Stomach (tissue), 9 donors: Measurements from ENCODE around the gene CRLF3. TPM values are rescaled to one million over a fixed set of nuclear protein-coding genes. Genes with fewer than 3 reads are reported as not detected.

Source experiments
- DNase-seq, 2 donors: peaks; one replicate each; pipeline versions ENCODE4 v3.0.0 to v3.0.0-alpha.2; 2013 to 2019
- H3K27ac ChIP-seq, 5 donors: fragments of 200-600 bp in 4 of 5; sonication (generic) in 4 of 5; one replicate each; pipeline ENCODE4 v1.5.1; 2013 to 2019; ENCODE audit warnings: mild to moderate bottlenecking in 1 of 5, moderate library complexity in 1 of 5
- H3K27me3 ChIP-seq, 3 donors: fragments of 200-600 bp; sonication (generic); one replicate each; pipeline ENCODE4 v1.5.1; 2017 to 2019; ENCODE audit warnings: mixed run types in 1 of 3
- H3K36me3 ChIP-seq, 4 donors: fragments of 200-600 bp; sonication (generic); 1 replicate in 3 of 4; 2 replicates in 1 of 4; pipeline ENCODE4 v1.5.1; 2016 to 2019
- H3K4me1 ChIP-seq, 4 donors: fragments of 200-600 bp; sonication (generic); one replicate each; pipeline ENCODE4 v1.5.1; 2016 to 2019
- H3K4me3 ChIP-seq, 4 donors: fragments of 200-600 bp; sonication (generic) in 3 of 4; one replicate each; pipeline ENCODE4 v1.5.1; 2016 to 2019; ENCODE audit warnings: mild to moderate bottlenecking in 1 of 4
- H3K9me3 ChIP-seq, 4 donors: fragments of 200-600 bp; sonication (generic); one replicate each; pipeline ENCODE4 v1.5.1; 2016 to 2019
- EP300 ChIP-seq: sonication (generic); formaldehyde crosslinking; IDR thresholded peaks from one replicate; pipeline ENCODE4 v1.6.1; 2017; ENCODE audit warnings: antibody characterized with exemption
- POLR2A ChIP-seq, 4 donors: fragments of 450-650 bp; IDR thresholded peaks; one replicate each; pipeline ENCODE4 v1.6.1; 2016; ENCODE audit warnings: antibody characterized with exemption in 4 of 4, control low read depth in 2 of 4, mild to moderate bottlenecking in 1 of 4, moderate library complexity in 1 of 4
- POLR2AphosphoS5 ChIP-seq, 3 donors: sonication (generic); formaldehyde crosslinking; IDR thresholded peaks; one replicate each; pipeline ENCODE4 v1.6.1; 2016; ENCODE audit warnings: antibody characterized with exemption in 3 of 3
- WGBS, 5 donors: extraction: QIAGEN DNeasy Blood & Tissue Kit in 3 of 5; methylation state at CpG; one replicate each; pipeline versions ENCODE4 v1.1.5 to v1.1.7; 2013 to 2018; 5-methylcytosine and 5-hydroxymethylcytosine counted together
- intact Hi-C: fragments of 100-400 bp; cut with DNase I; formaldehyde crosslinking; loops from one replicate; pipeline ENCODE4 v1.15.1; 2023; ENCODE audit warnings: low total_unique reads
- polyA plus RNA-seq, 3 donors: library from polyadenylated mRNA; stranded (reverse); fragments of 200-250 nt; gene quantifications; one replicate each; pipeline ENCODE4 v1.2.3, GENCODE V29; 2013
- total RNA-seq, 5 donors: library from RNA; depleted of rRNA; stranded (reverse); fragments of >200 nt; gene quantifications; one replicate each; pipeline versions ENCODE4 v1.1.0 to v1.2.3, GENCODE V29; 2014 to 2016
- TF ChIP-seq, protein P1 (sequence below), 7 experiments: fragments of 450-650 bp in 4 of 7; fragments of 200-600 bp in 3 of 7; sonication (generic) in 3 of 7; IDR thresholded peaks; one replicate each; pipeline ENCODE4 v1.5.1; 2016 to 2019; ENCODE audit warnings: antibody characterized with exemption in 7 of 7, control low read depth in 2 of 7, mild to moderate bottlenecking in 1 of 7
- donor health status: healthy with polysubstance abuse.
- donor health status: Bipolar disorder and iron deficiency.
- donor health status: healthy.

The CRLF3 gene
- total and polyA plus RNA-seq, 8 donors, result 1.7 to 15.2 (median 4.6) TPM

DNA sequence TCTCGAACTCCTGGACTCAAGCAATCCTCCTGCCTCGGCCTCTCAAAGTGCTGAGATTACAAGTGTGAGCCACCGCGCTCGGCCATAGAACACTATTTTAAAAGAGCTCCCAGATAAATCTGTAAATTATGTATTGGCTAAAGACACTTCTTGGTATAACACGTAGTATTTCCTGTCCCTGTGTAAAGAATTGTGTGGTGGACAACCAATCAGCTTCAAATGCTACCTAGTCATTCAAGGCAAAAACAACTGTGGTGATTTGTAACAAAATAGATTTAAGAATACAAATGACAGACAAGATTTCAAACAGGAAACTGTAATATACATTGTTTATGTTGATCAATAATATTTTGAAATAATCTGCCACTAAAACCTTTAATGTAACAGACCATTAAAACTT, 14.6 kb downstream of the CRLF3 start:
- no peaks in the 10 kb centered on the region for H3K9me3 ChIP-seq
- no peak overlapping the region for H3K4me3 ChIP-seq
- H3K36me3 ChIP-seq, result peaks cover 0 to 18% (median 9%) of the 10 kb centered on the region in 4 donors
- no peak for DNase-seq
- H3K4me1 ChIP-seq, result peaks cover 0 to 52% (median 2%) of the 10 kb centered on the region in 4 donors
- peak overlapping the region in 4 of 5 donors; percentile 29 to 80 (median 54) for H3K27ac ChIP-seq
- intact Hi-C loops, result no loop called here
- TF ChIP-seq, protein P1, sequence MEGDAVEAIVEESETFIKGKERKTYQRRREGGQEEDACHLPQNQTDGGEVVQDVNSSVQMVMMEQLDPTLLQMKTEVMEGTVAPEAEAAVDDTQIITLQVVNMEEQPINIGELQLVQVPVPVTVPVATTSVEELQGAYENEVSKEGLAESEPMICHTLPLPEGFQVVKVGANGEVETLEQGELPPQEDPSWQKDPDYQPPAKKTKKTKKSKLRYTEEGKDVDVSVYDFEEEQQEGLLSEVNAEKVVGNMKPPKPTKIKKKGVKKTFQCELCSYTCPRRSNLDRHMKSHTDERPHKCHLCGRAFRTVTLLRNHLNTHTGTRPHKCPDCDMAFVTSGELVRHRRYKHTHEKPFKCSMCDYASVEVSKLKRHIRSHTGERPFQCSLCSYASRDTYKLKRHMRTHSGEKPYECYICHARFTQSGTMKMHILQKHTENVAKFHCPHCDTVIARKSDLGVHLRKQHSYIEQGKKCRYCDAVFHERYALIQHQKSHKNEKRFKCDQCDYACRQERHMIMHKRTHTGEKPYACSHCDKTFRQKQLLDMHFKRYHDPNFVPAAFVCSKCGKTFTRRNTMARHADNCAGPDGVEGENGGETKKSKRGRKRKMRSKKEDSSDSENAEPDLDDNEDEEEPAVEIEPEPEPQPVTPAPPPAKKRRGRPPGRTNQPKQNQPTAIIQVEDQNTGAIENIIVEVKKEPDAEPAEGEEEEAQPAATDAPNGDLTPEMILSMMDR (IDR thresholded peaks at IDR 0.05), result no peak
- TF ChIP-seq EP300, result no peak
- 93 to 96% (median 94%) methylated on average over 6 of the region's 6 CpGs for WGBS, 5 donors
- no peaks in the 10 kb centered on the region for H3K27me3 ChIP-seq

DNA sequence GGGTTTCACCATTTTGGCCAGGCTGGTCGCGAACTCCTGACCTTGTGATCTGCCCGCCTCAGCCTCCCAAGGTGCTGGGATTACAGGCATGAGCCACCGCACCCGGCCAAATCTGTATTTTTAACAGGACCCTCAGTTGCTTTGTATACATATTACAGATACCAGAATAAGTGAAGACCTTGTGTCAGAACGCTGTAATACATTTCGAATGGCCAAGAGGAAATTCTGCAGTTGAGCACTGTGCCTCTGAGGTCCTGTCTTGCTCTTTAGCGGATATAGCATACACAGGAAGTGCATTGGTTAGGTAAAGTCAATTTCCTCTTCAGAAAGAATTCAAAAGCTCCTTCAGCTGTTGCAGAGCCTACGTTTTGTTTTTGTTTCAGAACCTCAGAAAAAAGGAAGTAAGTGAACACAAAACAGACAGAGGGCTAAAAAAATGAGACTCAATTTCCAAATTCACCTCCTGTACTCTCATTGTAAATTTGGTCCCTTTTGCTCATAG, 15.7 kb downstream of the CRLF3 start:
- intact Hi-C loops, result no loop called here
- DNase-seq, result peak in 1 of 2 donors; percentile 55
- TF ChIP-seq, protein P1 (IDR thresholded peaks at IDR 0.05), result no peak
- TF ChIP-seq POLR2AphosphoS5 (IDR thresholded peaks at IDR 0.05), result peak in 1 of 3 donors; percentile 8
- Histone ChIP-seq H3K27me3 (no peaks in the 10 kb centered on the region), H3K4me3 (no peak overlapping the region), H3K9me3 (no peaks in the 10 kb centered on the region), H3K27ac (peak overlapping the region in 4 of 5 donors; percentile 29 to 80 (median 55)), H3K4me1 (peaks cover 0 to 51% (median 2%) of the 10 kb centered on the region in 4 donors), H3K36me3 (peaks cover under 1 to 28% (median 18%) of the 10 kb centered on the region in 4 donors)
- 70 to 77% (median 75%) methylated on average over 9 of the region's 9 CpGs for WGBS, 5 donors

DNA sequence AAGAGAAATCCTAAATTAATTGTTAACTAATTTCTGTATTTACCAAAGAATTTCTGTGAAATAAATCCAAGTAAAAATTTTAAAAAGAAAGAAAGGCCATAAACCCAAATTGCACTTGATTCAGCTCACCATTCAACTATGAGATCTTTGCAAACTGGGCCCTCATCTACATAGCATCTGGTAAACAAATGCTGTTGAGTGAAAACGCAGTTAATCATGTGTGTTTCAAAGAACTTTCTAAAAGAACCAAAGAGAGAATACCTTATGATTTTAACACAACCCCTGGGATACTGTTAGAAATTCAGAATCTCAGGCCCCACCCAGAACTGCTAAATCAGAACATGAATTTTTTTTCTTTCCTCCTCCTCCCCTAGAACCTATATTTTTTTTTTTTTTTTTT, 16.6 kb downstream of the CRLF3 start:
- no peak for DNase-seq
- Histone ChIP-seq H3K4me3 (no peak overlapping the region), H3K4me1 (peaks cover 0 to 42% (median 2%) of the 10 kb centered on the region in 4 donors), H3K27me3 (no peaks in the 10 kb centered on the region), H3K36me3 (peaks cover 10 to 38% (median 28%) of the 10 kb centered on the region in 4 donors), H3K9me3 (no peaks in the 10 kb centered on the region), H3K27ac (no peak overlapping the region)
- TF ChIP-seq POLR2A (IDR thresholded peaks at IDR 0.05), result no peak
- TF ChIP-seq EP300, result no peak
- TF ChIP-seq POLR2AphosphoS5 (IDR thresholded peaks at IDR 0.05), result no peak
- TF ChIP-seq, protein P1 (IDR thresholded peaks at IDR 0.05), result no peak
- WGBS, 5 donors, result 78 to 92% (median 87%) methylated on average over 1 of the region's 1 CpG
- intact Hi-C loops, result no loop called here

DNA sequence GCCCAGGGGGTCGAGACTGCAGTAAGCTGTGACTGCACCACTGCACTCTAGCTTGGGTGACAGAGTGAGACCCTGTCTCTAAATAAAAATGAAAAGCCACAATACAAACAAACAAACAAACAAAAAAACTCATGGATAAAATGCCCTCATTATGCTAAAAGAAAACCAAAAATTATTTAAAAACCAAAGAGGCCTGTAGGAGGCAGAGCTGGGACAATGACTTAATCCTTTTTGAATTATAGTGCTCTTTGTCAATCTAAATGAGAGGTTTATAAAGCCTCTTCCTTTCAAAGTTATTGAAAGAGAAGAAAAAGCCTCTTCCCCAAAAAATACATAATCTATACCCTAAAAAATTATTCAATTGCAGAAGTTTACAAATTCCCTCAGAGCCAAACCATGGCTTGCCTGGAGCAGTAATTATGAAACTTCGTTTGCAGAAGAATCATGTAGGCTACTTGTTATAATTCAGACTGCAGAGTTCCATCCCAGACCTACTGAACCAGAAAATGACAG, 18.5 kb downstream of the CRLF3 start:
- H3K27ac ChIP-seq, result no peak overlapping the region
- H3K4me1 ChIP-seq, result peaks cover 0 to 37% (median 2%) of the 10 kb centered on the region in 4 donors
- H3K27me3 ChIP-seq, result no peaks in the 10 kb centered on the region
- WGBS, 5 donors, result 88 to 95% (median 91%) methylated on average over 2 of the region's 2 CpGs
- no peaks in the 10 kb centered on the region for H3K9me3 ChIP-seq
- no peak overlapping the region for H3K4me3 ChIP-seq
- intact Hi-C loops, result no loop called here
- no peak for DNase-seq
- TF ChIP-seq, protein P1 (IDR thresholded peaks at IDR 0.05), result no peak
- no peak for TF ChIP-seq POLR2A (IDR thresholded peaks at IDR 0.05)
- TF ChIP-seq POLR2AphosphoS5 (IDR thresholded peaks at IDR 0.05), result no peak
- TF ChIP-seq EP300, result no peak
- peaks cover 20 to 54% (median 47%) of the 10 kb centered on the region in 4 donors for H3K36me3 ChIP-seq
